Measurements from ENCODE around the gene FCGBP.
"Not testable (repeated sequence)": the region's sequence is repeated elsewhere in the genome, so short reads cannot be mapped to it uniquely, and the experiment has no call there.

The FCGBP gene

GRCh38 chr19:39890755-39891551 lies 43.5 kb downstream of the FCGBP start:
- DNase-seq (ENCODE audit: extremely low read depth, low read depth) = no peak
- no peak for TF ChIP-seq CTCF (IDR thresholded peaks at IDR 0.05; ENCODE audit: low read depth, low read length)

- not testable (repeated sequence) for DNase-seq (ENCODE audit: extremely low read depth, low read depth)
These were observed 44.3 kb downstream of the FCGBP start for GRCh38 chr19:39889872-39890754.

DNA sequence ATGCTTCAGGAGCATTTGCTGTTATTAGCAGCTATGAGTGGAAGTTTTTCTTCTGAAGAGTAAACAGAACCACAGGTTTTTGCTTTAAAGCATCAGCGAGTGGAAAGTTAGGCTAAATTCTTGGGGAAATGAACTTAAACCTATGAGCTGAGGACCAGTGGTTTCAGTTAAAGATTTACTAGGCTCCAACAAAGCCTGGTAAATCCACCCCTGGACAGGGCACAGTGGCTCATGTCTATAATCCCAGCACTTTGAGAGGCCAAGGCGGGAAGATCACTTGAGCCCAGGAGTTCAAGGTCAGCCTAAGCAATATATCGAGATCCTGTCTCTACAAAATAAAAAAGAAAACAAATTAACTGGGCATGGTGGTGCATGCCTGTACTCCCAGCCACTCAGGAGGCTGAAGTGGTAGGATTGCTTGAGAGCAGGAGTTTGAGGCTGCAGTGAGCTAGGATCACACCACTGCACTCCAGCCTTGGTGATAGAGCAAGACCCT lies 46.9 kb downstream of the FCGBP start:
- not testable (repeated sequence) for DNase-seq (ENCODE audit: extremely low read depth, low read depth)

- DNase-seq (ENCODE audit: extremely low read depth, low read depth) = not testable (repeated sequence)
These were observed 48.4 kb downstream of the FCGBP start for GRCh38 chr19:39885821-39886554.

DNA sequence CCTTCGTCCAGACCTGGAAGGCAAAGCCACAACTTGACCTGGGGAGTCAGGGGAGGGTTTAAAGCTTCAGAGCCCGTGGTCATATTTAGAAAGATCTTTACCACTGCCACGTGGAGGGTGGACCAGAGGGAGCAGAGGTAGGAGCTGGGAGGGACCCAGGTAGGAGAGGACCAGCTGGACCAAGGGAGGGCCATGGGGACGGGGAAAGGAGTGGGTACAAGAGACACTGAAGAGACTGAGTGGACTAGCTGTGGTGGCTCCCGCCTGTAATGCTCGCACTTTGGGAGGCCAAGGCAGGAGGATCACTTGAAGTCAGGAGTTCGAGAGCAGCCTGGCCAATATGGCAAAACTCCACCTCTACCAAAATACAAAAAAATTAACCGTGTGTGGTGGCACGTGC lies 49.7 kb downstream of the FCGBP start:
- DNase-seq (ENCODE audit: extremely low read depth, low read depth) = not testable (repeated sequence)
